ENCODE measurements around the gene CIAO2A.

CIAO2A gene

GRCh38 chr15:64038878-64039610 lies 54.6 kb downstream of the CIAO2A start:
- no peak for DNase-seq (ENCODE audit: low spot score)

GRCh38 chr15:64037966-64038365 lies 55.7 kb downstream of the CIAO2A start:
- DNase-seq (ENCODE audit: low spot score): no peak

- DNase-seq (ENCODE audit: low spot score): no peak
Observed at GRCh38 chr15:64037116-64037515, 56.5 kb downstream of the CIAO2A start.

- no peak for DNase-seq (ENCODE audit: low spot score)
Observed at GRCh38 chr15:64035525-64035924, 58.1 kb downstream of the CIAO2A start.

- no peak for DNase-seq (ENCODE audit: low spot score)
Observed at GRCh38 chr15:64034519-64034918, 59.1 kb downstream of the CIAO2A start.

- DNase-seq (ENCODE audit: low spot score): no peak
Observed at GRCh38 chr15:64032329-64032728, 61.3 kb downstream of the CIAO2A start.

- DNase-seq (ENCODE audit: low spot score): no peak
Observed at GRCh38 chr15:64030123-64030522, 63.5 kb downstream of the CIAO2A start.

- DNase-seq (ENCODE audit: low spot score): no peak
Observed at GRCh38 chr15:64029633-64030032, 64.0 kb downstream of the CIAO2A start.

GRCh38 chr15:64029110-64029509 lies 64.5 kb downstream of the CIAO2A start:
- DNase-seq (ENCODE audit: low spot score): no peak

- no peak for DNase-seq (ENCODE audit: low spot score)
Observed at GRCh38 chr15:64026591-64026990, 67.0 kb downstream of the CIAO2A start.

GRCh38 chr15:64024172-64025050 lies 69.2 kb downstream of the CIAO2A start:
- no peak for DNase-seq (ENCODE audit: low spot score)

- no peak for DNase-seq (ENCODE audit: low spot score)
Observed at GRCh38 chr15:64023220-64023619, 70.4 kb downstream of the CIAO2A start.

GRCh38 chr15:64022571-64022970 lies 71.1 kb downstream of the CIAO2A start:
- DNase-seq (ENCODE audit: low spot score): no peak

All from cerebellar cortex (tissue), 1 donor.